HG03442 (cell line): ENCODE measurements around the gene SPATS2L.
"Not testable (repeated sequence)": the region's sequence is repeated elsewhere in the genome, so short reads cannot be mapped to it uniquely, and the experiment has no call there.

Experiments
- ATAC-seq: cut with Tn5 transposase; IDR thresholded peaks from one replicate; pipeline ENCODE4 v1.9.1; 2021; ENCODE audit warnings: mild to moderate bottlenecking, moderate library complexity; ENCODE audit not compliant: unreplicated experiment

Gene SPATS2L

DNA sequence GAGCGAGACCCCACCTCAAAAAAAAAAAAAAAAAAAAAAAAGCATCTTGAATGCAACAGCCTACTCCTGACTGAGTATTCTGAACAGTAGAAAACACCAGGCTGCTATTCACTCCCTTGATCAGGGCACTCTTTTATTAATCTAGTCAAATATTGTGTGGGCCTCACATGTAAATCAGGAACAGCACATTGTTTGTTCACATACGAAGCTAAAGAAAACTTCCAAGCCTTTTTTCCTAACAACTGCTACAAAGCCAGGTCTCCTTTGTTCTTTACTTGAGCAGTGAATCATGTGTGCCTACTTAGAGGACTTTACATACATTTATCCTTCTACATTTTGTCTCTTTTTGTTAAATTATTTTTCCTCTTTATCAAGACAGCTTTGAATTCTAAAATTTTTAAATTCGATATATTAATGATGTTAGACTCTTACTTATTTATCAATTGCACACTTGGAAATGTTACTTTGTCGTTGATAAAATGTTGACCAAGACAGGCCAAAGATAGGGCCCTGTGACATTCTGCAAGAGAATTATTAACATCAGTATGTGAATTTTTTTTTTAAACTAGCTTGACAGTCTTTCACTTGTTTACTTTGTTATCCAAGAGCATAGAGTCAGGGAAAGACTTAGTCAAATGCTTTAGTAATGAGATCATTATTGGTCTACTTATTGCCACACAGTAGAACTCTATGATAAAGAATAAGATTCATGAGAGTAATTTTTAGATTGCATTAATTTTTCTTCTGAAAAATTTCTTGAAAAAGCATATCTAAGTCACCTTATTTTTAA is 13.2 kb downstream of the SPATS2L start:
- ATAC-seq: no peak

DNA sequence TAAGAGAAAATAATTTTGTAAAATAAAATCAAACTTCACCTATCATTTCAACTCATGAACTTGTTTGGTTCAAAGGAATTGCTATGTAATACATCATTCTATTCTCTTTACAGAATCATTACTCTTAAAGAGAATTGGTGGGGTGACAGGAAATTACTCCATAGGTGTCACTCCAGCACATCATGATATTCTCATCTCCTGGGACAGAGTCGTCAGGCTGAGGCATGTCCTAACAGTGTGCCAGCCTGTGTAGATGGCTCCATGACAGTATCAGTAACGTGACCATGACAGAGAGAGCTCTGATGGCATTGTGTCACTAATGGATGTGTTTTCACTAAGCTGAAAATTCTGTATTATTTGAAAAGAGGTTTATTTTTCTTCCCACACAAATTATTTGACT is 13.9 kb downstream of the SPATS2L start:
- no peak for ATAC-seq

DNA sequence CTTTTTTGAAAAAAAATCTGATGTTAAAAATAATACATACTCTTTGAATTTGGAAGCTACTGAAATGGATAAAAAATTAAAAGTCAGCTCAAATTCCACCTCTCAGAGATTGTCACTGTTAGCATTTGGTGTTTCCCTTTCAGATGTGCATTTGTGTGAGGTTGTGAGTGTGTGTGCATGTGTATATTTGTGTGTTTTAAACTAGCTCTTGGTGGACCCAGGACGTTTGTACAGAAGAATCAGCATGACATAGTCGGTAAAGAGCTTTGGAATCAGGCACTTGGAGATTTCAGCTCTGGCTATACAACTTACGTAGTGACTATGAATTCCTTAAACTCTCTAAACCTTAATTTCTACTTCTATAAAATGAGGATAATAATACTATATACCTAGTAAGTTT is 14.5 kb downstream of the SPATS2L start:
- no peak for ATAC-seq

DNA sequence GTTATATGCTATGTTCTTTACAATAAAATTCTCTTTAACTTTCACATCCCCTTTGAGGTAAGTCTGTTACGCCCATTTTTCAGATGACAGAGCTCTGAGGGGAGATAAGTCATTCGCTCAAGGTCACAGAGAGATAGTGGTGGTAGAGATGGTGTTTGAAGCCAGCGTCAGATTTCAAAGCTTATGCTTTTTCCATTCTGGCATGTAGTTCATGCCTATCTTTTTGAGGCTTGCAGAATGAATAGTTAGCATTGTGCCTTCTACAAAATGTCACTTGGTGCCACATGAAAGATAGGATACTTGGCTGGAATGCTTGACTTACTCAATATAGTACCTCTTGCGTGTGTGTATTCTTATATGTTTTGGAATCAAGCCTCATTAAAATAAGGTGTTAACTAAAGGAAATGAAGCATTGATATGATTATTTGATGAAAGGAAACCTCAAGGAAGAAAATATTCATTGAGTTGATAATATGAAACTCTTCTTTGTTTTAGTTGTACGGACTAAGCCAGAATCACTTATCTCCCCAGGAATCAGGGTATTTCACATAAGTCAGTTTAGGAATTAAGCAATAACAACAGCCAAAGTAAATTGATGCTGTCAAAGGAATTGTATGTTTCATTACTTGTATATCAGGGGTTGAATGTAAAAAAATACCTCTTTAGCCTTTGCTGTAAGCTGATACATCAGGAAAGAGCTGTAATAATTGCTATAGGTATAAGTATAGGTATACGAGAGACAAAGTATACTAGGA is 15.5 kb downstream of the SPATS2L start:
- no peak for ATAC-seq

GRCh38 chr2:200322607-200323006 is 16.1 kb downstream of the SPATS2L start:
- ATAC-seq: no peak

- ATAC-seq: no peak
These were observed 17.9 kb downstream of the SPATS2L start for GRCh38 chr2:200324362-200324761.

- ATAC-seq: no peak
These were observed 22.9 kb downstream of the SPATS2L start for GRCh38 chr2:200329384-200329783.

GRCh38 chr2:200329798-200330197 is 23.3 kb downstream of the SPATS2L start:
- no peak for ATAC-seq

DNA sequence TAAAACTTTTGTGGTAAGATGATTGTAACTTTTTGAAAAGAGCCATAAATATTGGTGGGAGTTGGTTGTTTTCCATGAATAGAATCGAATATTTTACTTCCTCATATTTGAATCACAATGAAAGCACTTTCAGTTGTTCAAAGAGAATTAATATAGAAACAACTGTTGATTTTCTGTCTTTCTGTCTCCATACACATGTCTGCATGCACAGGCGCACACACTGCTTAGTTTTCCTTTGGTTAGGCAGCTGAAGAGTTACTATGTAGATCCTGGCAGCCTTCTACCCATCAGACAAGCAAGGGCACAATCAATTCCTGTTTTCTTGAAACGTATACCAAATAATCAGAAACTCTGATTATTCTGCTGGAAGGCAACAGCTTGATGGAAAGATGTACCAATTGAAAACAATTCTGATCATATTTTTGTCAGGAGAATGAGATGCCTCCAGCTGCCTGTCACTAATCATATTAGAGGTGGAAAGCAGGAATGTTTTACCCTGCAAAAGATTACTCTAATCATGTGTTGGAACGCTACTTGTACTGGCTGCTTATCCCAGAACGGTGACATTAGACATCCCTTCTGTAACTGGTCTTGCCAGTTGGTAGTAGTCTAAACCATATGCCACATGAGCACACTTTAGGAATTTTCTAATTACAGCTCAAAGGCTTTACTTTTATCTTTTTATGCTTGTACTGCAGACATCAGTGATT is 24.0 kb downstream of the SPATS2L start:
- ATAC-seq: no peak

GRCh38 chr2:200331061-200331400 is 24.5 kb downstream of the SPATS2L start:
- ATAC-seq: no peak

GRCh38 chr2:200335657-200336056 is 29.2 kb downstream of the SPATS2L start:
- no peak for ATAC-seq

- no peak for ATAC-seq
These were observed 30.6 kb downstream of the SPATS2L start for GRCh38 chr2:200336980-200337615.

GRCh38 chr2:200337621-200338020 is 31.1 kb downstream of the SPATS2L start:
- ATAC-seq: no peak

- no peak for ATAC-seq
These were observed 32.2 kb downstream of the SPATS2L start for GRCh38 chr2:200338692-200339091.

DNA sequence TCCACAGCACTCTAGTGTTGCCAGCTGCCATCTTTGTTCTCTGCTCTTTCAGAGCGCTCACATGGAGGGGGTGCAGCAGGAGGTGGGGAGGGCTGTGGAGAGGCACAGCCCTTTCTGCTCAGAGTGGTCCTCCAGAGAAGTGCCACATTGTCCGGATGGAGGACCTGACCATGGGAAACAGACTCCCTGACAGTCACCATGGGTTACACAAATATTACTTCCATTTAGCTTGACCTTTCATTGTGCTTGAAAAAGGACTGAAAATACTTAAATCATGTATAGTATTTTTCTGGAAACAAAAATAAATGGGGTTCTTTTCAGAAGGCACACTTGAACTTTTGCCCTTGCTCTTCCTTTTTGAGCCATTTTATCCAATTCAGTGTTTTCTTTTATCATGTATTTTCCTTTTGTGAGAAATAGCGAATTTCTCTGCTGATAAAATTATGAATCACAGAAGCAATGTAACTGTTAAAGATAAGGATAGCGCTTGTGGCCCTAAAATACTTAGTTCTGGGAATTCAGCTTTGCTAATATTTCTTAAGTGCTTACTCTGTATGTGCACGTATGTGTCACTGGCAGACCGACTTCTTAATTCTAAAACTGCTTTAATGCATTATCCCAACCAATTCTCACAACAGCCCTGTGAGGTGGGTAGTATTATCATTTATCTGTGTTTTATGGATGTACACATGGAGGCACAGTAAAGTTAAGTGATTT is 34.2 kb downstream of the SPATS2L start:
- no peak for ATAC-seq

- no peak for ATAC-seq
These were observed 34.9 kb downstream of the SPATS2L start for GRCh38 chr2:200341376-200341775.

GRCh38 chr2:200342235-200342634 is 35.7 kb downstream of the SPATS2L start:
- ATAC-seq: no peak

DNA sequence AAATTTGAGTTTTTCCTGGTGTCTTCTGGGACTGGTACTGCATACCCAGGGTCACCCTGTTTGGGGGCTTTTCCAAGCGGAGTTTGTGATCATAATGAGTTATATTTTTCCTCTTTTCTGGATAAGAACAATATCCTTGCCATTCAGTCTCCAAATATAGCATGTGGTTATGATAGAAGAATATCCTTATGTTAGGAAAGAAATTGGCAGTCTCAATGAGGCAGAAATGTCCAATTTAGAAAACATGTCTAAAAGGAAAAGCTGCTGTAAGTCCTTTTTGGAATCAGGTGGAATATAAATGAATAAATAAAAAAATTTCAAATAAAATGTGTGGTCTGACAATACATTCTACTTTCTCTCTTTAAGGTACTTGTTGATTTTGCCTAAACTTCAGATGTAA is 36.2 kb downstream of the SPATS2L start:
- ATAC-seq: no peak

DNA sequence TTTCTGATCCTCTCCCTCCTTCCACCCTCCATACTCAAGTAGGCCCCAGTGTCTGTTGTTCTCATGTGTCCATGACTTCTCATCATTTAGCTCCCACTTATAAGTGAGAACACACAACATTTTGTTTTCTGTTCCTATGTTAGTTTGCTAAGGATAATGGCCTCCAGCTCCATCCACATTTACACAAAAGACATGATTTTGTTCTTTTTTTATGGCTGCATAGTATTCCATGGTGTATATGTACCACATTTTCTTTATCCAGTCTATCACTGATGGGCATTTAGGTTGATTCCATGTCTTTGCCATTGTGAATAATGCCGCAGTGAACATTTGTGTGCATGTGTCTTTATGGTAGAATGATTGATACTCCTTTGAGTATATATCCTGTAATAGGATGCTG is 37.7 kb downstream of the SPATS2L start:
- ATAC-seq: not testable (repeated sequence)

DNA sequence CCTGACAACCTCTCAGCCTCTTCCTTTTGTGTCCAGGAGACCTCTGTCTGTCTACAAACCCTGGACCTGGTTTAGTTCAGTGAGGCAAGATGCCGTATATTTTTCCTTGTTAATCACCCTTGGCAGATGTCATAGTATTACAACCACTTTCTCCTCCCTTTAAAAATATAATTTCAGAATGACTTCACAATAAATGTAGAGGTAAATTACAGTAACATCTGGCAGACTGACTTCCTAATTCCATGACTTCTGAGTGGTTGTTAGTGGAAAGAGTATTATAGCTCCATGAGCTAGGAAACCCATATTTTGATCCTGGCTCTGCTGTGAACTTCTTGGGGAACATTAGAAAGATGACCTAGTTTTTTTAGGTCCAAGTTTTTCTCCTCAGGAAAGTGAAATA is 39.5 kb downstream of the SPATS2L start:
- no peak for ATAC-seq

GRCh38 chr2:200347301-200347700 is 40.8 kb downstream of the SPATS2L start:
- no peak for ATAC-seq
